GM13977 (cell line): ENCODE results near the gene SNX19.

Experiments
- DNase-seq: peaks from one replicate; pipeline ENCODE4 v3.0.0; 2012; ENCODE audit warnings: low spot score
- CTCF ChIP-seq: IDR thresholded peaks from 2 replicates; pipeline ENCODE4 v1.5.1; 2012; ENCODE audit warnings: mild to moderate bottlenecking, control low read depth; ENCODE audit not compliant: insufficient read depth; ENCODE audit errors: extremely low read depth, missing control alignments
- in situ Hi-C: fragments of 300-500 bp; cut with MboI; formaldehyde crosslinking; loops from one replicate; pipeline ENCODE4 v1.12.0; 2022; ENCODE audit warnings: low sequenced_read_pairs, low pct_unique_long_range_greater_than_20kb, mixed read lengths, inconsistent platforms; ENCODE audit not compliant: unreplicated experiment

The SNX19 gene

DNA sequence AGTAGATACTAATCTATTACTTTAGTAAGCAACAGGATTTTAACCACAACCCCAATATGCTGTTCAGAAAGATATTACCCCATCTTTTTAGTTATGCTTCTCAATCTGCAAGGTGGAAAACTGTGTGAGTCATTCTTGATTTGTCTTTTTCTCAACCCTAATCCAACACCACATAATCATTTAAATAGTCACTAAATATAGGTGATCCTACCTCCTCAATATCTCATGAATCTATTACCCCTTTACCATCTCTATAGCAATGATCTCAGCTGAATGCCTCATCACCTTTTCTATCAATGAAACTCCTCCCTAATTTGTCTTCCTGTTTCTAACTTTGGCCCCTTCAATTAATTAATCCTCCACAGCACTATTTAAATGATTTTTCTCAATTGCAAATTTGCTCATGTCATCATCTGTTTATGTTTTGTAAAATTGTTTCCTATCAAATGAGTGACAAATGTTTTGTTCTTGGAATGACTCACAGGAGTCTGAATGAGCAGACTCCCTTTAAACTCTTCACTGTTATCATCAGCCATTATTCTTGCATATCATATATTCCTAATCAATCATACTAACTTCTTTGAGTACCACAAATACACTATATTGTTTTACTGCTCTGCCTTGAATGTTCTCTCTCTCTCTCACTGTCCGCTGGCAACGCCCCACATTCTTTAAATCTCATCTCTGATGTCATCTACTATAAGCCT, 26.1 kb downstream of the SNX19 start:
- no peak for TF ChIP-seq CTCF
- no peak for DNase-seq
- in situ Hi-C loops = no loop called here

DNA sequence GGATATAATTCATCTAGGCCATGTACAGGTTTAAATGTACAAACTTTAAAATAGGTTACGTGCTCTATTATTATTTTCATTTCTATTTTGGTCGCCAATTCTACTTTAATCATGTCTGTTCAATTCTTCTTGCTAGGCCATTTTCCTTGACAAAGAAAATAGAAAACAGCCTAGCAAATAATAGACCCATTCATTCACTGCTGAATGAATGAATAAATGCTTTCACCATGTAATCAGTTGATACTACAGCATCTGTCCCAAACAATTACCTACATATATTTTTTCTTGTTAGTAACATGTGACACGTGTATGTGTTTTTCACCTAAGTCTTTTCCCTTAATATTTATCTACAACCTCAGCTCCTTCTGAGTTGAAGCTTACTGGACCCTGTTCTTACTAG, 27.5 kb downstream of the SNX19 start:
- no peak for TF ChIP-seq CTCF
- in situ Hi-C loops = no loop called here
- DNase-seq = no peak

DNA sequence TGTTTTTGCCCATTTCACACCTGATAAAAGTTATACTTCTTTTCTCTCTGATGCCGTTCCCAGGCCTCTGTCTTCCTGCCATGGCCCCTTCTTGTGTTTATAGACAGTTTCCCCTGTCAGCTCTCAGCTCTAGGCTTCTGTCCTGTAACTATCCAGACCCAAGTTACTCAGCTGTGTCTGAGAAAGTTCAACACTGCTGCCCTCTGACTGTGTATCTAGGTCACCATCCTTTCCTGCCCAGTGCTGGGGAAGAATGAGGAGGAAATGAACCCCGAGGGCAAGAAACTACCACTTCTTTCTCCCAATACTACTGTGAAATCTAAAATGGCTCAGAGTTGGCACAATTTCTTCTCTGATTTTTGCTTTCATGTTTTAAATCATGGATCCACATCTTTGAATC, 29.6 kb downstream of the SNX19 start:
- in situ Hi-C loops = no loop called here
- no peak for DNase-seq
- TF ChIP-seq CTCF = no peak

- no peak for TF ChIP-seq CTCF
- in situ Hi-C loops = no loop called here
- DNase-seq = no peak
Observed at GRCh38 chr11:130882138-130882551, 34.1 kb downstream of the SNX19 start.

DNA sequence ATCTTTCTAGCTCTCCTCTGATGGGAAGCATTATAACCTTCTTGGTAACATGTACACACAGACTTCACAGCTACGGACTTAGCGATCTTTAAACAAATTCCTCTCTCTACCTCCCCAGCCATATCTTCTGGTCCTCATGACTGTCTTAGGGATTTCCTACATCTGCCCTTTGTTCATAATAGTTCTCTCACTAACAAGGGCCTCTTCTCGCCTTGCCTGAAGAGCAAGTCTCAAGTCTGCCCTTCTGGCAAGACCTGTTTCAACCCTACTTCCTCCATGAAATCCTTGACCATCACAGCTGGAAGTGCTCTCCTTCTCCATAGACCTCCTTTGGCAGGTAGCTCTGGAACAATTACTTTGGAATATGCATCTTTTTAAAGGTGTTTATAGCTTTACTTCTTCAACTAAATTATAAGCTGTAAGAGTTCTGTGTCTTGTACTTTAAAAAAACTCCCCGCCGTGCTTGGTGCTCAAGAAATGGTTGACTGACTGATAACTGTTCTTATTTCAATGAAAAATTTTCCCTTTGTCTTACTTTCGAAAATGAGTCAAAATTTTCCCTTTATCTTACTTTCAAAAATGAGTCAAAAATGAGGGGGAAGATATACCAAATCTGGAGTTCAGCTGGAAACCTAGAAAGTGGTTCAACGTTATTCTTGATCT, 34.7 kb downstream of the SNX19 start:
- in situ Hi-C loops = no loop called here
- no peak for TF ChIP-seq CTCF
- DNase-seq = no peak

GRCh38 chr11:130879836-130880235, 36.4 kb downstream of the SNX19 start:
- in situ Hi-C loops = no loop called here
- TF ChIP-seq CTCF = no peak
- no peak for DNase-seq
